NK-92 (cell line): Measurements from ENCODE around the gene CGB5.
"Not testable (repeated sequence)": the region's sequence is repeated elsewhere in the genome, so short reads cannot be mapped to it uniquely, and the experiment has no call there.

ENCODE experiments used
- DNase-seq: peaks from one replicate; lab custom pipeline; 2025; ENCODE audit not compliant: unreplicated experiment; lab: John Stamatoyannopoulos, UW

Gene CGB5

GRCh38 chr19:49043548-49043947 is at the start of gene CGB5:
CGB5 (plus strand) TSS chr19:49043848; CDS start chr19:49044210, 362 bp downstream.
- not testable (repeated sequence) for DNase-seq

DNA sequence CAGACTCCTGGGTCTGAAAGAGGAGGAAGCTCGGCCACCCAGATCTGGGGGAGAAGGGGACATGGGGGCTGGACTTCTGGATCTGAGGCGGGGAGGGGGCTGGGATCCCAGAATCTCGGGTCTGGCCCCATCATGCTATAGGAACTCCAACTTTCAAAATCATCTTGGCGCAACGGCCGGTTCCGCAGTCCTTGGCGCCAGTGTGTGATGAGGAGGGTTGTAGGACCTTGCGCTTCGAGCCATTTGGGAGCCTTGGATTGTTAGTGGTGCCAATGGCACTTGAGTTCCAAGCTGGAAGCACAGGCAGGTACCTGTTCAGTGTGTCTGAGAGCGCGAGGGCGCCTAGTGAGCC is 49.6 kb upstream of the CGB5 start:
- DNase-seq: no peak

GRCh38 chr19:48997972-48998371 is 45.7 kb upstream of the CGB5 start:
- DNase-seq: no peak

- DNase-seq: no peak
These were observed 43.9 kb upstream of the CGB5 start for GRCh38 chr19:48999481-49000325.

- DNase-seq: no peak
These were observed 39.5 kb upstream of the CGB5 start for GRCh38 chr19:49004133-49004532.

- DNase-seq: no peak
These were observed 38.6 kb upstream of the CGB5 start for GRCh38 chr19:49004964-49005614.

- no peak for DNase-seq
These were observed 36.7 kb upstream of the CGB5 start for GRCh38 chr19:49006905-49007304.

- DNase-seq: no peak
These were observed 33.8 kb upstream of the CGB5 start for GRCh38 chr19:49009828-49010227.

DNA sequence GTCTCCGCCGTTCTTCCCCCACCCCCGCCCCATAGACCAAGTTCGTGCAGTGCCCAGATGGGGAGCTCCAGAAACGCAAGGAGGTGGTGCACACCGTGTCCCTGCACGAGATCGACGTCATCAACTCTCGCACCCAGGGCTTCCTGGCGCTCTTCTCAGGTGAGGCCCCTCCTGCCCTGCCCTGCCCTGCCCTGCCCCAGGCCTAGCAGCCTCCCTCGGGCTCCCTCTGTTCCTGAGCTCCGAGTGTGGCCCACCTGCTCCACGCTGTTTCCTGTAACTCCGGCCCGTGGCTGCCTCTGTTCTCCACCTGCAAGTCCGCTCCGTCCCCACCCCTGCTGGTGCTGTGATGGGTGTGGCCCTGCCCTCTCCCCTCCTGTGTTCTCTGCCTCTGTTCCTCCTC is 33.2 kb upstream of the CGB5 start:
- no peak for DNase-seq

- no peak for DNase-seq
These were observed 32.5 kb upstream of the CGB5 start for GRCh38 chr19:49011194-49011593.

DNA sequence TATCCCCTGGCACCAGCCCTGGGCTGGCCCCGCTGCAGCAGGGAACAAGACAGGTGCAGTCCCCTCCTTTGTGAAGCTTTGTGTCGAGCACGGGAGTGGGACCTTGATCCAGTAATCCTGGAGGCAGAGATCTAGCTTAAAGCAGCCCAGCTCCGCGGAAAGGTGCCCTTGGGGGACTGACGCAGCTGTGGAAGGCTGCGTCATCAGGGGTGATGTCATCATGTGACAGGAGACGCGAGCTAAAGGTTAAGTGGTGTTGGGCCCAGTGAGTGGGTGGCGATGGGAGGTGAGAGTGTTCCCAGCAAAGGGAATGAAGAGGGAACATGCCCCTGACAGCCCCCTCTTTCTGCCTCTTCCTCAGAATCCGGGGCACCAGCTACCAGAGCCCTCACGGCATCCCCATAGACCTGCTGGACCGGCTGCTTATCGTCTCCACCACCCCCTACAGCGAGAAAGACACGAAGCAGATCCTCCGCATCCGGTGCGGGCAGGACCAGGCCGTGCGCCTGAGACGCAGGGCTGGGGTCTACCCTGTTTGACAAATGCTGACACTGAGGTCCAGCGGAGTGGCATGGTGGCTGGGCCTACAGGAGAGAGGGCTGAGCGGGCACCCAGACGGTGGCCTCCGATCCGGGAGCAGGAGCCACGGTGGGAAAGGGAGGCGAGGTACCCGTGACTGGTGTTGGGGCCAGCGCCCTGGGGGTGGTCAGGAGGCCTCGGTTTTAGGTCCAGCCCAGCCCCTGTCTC is 29.4 kb upstream of the CGB5 start:
- no peak for DNase-seq

DNA sequence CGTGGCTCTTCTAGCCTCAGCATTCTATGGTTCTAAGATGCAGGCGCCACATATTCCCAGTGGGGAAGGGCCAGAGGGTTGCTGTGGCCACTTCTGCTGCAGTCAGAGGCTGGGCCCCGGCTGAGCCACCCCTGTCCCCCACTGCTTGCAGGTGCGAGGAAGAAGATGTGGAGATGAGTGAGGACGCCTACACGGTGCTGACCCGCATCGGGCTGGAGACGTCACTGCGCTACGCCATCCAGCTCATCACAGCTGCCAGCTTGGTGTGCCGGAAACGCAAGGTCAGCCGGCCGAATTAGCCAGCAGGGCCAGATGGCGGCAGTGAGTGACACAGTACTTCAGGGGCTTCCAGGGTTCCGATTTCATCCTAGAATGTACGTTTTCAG is 28.8 kb upstream of the CGB5 start:
- DNase-seq: no peak

GRCh38 chr19:49016067-49016839 is 27.4 kb upstream of the CGB5 start:
- DNase-seq: no peak

DNA sequence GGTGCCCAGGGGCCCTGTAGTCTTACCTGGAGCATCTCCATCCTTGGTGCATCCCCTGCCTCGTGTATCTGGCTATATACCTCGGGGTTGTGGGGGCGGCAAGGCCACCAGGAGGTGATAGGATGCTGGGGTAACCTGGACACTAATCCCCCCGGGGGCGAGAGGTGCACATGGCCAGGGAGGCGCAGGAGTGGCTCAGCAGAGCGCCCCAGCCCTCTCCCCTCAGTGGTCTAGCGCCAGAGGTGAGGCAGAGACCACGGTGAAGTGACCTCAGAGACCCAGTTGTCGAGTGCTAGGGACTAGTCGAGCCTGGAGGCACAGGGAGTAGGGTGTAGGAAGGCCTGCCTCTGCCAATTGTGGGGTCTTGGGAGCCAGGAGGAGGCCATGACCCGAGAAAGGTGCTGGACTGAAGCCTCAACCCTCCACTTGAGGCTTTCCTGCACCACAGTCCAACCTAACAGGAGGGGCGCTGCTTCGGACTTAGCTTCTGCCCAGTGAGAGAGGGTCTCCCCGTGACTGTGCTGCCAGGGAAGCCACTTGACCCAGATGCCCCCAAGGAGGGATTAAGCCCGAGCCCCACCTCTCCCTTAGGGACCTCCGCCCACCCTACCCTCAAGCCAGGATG is 26.5 kb upstream of the CGB5 start, which contains the start of gene LHB:
TSS of gene LHB (minus strand) at position 51 of the 625 bp plus-strand sequence. CDS start at position 41, 10 bp downstream.
- DNase-seq: no peak

DNA sequence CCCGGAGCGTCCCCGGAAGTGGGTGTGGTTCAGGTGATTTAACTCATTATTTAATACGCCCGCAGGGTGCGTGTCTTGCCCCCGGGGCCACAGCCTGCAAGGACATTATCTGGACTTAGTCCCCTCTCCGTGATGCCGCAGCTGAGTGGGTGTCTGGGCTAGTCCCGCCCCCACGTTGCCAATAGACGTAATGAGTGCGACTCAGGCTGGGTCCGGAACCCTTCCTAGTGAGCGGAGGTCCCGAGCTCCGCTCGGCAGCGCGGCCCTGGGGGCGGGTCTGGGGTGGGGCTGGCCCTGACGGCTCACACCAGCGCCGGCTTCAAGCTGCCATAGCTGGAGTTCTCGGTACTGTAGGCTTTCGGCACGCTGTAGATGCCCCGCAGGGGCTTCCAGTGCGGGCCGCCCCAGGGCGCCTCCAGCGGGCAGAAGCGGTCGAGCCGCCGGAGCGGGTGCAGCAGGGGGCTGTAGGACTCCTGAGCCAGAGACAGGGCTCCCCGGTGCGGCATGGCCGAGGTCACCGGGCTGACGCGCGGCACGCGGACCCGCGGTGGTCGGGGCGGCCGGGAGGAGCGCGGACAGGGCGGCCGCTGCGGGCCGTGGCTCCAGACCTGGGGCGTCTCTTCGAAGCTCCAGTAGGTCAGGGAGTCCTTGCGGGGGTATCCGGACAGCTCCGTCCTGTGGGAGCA is 25.8 kb upstream of the CGB5 start:
- DNase-seq: no peak

GRCh38 chr19:49018388-49019241 is 25.0 kb upstream of the CGB5 start:
- not testable (repeated sequence) for DNase-seq

DNA sequence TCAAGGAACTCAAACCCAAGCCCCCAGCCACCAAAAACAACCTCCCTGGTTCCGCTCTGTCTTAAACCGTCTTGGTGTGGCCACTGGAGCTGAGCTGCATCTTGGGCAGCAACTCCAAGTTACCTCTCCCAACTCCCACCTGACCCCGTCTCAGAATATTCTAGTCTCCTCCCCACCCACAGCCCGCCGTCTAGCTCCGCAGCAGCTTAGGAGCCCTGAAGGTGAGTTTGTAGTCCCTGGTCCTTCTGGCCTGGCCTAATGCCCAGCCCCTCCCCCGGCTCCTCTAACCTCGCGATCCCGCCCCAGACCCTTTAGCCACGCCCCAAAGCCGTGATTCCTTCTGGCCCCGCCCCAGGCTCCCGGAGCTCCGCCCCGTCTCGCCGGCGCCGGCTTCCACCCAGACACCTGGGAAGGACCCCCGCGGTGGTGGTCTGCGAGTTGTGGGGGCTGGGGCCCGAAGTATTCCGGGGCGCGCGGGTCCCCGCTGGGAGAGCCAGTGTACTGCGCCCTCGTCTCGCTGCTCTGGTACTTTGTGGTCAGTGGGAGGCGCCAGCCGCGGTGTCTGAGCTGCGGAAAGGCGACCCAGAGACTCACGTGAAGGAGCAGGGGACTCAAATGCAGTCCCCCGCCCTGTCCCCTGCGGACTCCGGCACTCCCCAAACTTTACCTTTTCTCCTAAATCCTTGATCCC is 24.3 kb upstream of the CGB5 start:
- no peak for DNase-seq

DNA sequence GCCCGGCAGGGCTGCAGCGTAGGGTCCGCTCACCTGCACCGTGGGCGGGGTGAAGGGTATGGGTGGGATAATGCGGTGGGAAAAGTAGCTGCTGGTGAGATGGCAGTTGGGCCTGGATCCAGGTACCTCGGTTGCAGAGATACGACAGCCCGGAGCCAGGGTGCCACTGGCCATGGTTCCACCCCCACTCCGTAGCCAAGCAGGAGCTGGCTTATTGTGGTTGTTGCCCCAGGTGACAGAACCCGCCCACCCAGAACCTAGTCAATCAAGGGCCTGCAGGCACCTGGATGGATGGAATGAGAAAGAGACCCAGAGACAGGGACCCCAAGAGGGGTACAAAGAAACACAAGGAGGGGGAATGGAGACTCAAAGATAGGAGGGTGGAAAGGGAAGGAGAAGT is 23.3 kb upstream of the CGB5 start:
- no peak for DNase-seq
